T1000 (cell line): Measurements from ENCODE around the gene C1QL4.

Experiments
- DNase-seq: peaks from one replicate; lab custom pipeline; 2025; ENCODE audit warnings: mixed read lengths; lab: John Stamatoyannopoulos, UW

The C1QL4 gene

DNA sequence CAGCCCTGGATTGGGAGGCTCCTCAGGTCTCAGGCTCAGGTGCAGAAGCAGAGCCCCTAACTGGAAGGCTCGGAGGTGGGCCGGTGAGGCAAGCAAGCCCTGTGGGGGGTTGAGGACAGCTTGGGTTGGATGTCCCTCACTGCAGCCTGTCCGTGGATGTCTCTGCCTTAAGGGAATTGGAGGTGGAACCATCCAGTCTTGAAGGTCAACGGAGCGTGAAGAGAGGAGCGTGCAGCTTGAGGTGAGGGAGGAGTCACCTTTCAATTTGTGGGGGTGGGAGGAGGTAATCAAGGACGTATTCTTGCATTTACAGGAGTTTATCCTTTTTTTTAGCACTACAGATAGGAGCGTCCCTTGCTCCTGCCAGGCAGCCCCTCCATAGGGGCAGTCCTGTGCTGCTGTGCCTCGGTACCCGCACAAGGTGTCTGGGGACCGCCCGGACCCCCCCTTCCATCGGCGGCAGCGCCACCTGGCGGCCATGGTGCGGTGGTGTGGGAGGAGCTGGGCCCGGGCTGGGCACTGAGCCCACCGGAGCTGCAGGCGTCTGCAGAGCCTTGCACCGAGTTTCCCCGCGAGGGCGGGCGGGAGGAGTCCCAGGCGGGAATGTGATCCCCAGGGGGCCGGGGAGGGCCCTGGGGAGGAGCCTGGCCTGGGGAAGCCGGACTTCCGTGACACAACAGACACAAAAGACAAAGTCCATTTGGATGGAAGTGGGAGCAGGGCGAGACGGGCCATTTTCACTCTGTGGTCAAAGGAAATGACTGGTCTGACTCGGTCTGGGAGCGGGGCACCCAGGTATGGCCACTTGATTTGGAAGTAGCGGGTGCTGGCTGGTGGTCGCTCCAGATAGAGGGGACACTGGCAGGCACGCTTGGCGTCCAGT lies 10.6 kb upstream of the C1QL4 start:
- DNase-seq: peak; percentile 71

DNA sequence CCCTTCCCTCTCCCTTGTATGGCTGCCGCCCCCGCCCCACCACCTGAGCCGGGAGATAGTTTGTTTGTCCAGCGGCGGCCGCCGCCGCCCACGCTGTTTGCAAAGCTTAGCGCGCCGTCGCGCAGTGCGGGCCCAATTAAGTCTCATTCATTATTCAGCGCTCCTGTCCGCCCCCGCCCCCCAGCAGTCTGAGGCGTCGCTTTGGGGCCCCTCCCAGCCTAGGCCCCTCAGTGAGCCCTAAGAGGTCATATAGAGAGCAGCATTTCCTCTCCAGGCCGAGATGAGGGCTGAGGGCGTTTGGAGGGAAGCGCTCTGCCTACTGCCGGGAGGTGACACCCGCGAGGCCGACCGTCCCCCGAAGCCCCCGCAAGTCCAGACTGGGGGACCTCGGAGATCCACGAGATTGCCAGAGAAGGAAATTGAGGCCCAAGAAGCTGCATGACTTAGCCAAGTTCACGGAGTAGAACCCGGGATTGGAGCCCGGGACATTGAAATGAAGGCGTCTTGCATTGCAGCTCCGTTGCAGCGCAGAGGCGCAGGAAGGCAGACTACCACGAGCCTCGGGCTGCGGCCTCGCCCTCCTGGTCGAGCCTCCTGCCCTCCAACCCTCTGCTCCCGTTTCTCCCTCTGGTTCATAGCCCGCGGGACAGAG lies 9.8 kb upstream of the C1QL4 start, which contains the start of gene DNAJC22:
Gene DNAJC22, plus strand, starts transcription at position 230 of the 652 bp plus-strand sequence. CDS start 1,985 bp downstream, outside the sequence.
- no peak for DNase-seq

DNA sequence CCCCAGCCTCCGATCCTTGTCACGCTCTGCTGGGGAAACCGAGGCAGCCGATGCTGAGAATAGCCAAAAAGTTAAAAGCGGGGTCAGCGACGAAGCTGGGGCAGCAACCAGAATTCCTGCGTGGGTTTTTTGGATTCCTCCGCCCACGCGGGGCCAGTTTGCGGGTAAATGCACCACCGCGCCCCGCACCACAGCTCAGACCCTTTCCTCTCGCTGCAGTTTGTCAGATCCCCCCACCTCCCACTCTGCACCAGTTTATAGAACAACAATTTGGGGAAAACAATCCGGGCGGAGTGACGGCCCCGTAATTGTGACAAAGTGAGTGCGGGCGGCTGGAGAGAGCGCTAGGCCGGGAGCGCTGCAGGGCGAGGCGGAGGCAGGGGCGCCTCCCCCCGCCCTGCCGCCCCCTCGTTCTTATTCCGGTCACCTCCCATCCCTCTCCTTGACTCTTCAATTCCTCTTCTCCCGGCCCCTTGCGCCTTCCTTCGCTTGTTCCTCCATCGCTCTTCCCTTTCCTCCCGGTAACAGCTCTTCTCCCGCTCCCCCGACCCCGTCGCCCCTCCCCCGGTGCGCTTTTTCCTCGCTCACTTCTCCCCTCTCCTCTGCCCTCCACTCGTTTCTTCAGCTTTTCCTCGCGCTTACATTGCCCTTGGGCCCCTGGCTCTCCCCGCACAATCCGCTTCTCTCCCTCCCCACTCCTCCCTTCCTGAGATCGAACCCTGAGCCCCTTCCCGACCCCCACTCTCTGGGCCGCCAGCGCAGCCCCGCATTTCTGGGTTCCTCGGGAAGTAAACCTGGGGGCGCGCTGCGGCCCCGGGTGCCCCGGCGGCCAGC lies 9.1 kb upstream of the C1QL4 start:
- DNase-seq: no peak

DNA sequence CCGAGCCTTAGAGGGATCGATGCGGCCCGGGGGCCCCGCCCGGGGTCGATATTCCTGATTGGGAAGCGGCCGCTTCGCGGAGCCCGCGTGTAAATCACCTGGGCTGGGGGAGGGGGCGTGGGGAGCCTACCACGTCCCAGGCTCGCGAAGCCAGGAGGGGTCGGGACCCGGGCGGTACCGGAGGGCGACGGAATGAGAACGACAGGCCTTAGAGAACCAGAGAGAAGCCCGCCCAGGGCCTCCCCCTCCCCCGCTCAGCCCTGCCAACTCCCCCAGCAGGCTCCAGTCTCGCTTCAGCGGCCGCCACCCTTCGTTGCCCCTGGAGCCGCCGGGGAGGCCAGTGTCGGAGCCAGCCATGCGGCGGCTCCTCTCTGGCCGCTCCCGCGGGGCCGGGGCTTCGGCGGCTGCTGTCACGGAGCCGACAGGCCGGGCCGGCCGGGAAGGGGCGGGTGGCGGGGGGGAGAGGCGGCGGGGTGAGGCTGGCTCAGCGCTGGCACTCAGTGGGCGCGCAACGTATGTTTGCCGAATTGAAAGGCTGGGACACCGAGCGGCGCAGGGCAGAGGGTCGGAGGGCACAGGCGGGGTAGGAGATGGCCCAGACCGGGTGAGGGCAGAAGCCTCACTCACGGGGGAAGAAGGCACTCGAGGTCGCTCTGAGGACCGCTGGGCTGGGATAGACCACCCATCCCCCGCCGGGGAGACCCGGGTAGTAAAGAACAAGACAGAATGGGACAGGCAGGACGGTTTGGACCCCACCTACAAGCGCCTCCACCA lies 8.2 kb upstream of the C1QL4 start:
- no peak for DNase-seq

DNA sequence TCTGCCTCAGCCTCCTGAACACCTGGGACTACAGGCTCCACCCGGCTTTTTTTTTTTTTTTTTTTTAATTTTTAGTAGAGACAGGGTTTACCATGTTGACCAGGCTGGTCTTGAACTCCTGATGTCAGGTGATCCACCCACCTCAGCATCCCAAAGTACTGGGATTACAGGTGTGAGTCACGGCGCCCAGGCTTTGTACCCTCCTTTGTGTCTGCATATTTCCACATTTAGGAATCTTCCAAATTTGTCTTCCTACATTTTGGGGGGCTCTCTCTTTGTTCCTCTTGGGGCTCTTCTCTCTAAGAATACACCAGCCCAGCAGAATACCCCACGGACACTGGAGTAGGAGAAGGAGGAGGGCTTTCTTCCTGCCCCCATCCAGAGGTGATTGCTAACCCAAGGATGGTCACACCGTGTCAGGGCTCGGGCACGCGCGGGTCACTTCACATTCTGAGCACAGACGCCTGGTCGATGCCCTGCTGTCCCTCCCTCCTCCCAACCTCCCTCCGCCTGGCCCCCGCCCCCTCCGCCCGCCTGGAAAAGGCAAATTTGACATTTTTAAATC lies 7.6 kb upstream of the C1QL4 start:
- DNase-seq: no peak

DNA sequence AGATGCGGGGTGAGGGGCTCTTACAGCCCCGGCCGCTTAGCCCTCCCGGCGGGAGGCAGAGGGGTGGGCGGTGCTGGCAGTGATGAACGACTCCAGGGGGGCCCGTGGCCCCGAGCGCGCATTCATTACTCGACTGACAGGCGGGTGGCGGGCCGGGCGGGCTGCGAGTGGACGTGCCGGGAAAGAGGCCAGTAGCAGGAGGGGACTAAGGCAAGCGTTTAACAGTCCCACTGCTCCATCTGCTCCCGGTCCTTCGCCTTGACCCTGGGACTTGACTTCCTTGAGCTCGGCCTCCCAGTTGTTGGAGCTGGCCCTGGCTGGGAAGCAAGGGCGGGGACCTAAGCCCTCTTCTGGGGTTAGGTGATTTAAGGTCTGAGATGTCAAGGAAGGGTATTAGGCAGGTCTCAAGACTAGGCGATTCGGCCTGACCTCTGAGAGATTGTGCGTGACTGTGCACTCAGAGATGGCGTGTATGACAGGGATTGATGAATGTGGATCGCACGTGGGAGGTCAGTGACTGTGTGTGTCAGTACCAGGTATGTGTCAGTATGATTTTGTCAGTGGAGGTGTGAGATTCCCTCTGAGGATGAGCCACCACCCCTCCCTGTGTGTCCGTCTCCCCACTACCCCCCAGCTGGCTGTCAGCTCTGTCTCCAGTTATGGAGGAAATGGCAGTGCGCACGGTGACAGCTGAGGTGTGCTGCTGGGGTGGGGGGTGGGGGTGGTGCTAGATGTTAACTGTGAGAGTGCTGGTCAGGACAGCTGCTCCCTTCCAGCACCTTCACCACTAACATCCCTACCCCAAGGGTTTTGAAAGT lies 6.1 kb upstream of the C1QL4 start:
- no peak for DNase-seq

DNA sequence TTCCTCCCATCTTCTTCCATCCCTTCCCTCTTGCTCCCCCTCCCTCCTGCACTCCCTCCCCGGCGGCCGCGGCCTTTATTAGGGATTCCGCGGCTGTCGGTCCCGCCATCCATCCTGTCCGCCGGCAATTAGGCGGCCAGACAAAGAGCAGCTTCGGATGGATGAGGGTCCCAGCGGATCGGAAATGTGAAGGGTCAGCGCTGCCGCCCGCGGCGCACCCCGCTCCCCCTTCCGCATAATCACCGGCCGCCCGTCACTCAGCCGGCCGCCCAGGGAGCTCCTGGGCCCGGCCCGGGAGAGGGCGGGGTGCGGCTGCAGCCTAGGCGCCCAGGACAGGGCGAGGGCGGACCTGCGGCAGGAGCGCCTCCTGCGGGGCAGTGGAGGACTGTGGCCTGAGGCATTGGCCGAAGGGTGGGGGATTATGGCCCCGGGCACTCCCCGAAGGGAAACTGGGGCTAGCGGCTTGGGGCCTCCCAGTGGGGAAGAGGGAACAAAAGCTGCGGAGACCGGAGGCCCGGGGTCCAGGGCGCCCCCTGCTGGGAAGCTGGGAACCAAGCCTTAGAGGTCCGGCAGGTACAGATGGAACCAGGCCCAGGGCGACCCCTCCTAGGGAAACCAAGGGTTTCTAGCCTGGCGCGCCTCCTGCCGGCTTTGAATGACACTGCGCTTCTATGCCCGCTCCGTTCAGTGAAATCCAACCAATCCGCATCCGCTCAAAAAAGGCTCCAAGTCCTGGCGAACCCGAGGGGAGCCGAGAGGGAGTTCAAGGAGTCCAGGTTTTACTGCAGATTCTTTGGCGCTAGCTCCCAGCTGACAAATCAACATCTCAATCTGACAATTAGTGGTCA lies 5.3 kb upstream of the C1QL4 start:
- DNase-seq: no peak

DNA sequence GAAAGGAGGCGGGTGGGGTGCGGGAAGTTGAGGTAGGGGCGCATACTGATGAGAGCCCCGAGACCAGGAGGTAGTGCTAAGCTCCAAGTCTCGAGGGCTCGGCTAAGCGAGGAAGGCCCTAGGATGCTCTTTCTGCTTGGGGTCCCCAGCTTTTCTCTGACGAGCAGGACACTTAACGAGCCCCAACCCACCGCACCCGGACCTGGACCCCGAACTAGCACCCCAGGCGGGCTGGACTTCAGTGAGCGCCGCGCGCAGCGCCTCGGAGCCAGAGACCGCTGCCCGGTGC lies 4.7 kb upstream of the C1QL4 start:
- DNase-seq: no peak

DNA sequence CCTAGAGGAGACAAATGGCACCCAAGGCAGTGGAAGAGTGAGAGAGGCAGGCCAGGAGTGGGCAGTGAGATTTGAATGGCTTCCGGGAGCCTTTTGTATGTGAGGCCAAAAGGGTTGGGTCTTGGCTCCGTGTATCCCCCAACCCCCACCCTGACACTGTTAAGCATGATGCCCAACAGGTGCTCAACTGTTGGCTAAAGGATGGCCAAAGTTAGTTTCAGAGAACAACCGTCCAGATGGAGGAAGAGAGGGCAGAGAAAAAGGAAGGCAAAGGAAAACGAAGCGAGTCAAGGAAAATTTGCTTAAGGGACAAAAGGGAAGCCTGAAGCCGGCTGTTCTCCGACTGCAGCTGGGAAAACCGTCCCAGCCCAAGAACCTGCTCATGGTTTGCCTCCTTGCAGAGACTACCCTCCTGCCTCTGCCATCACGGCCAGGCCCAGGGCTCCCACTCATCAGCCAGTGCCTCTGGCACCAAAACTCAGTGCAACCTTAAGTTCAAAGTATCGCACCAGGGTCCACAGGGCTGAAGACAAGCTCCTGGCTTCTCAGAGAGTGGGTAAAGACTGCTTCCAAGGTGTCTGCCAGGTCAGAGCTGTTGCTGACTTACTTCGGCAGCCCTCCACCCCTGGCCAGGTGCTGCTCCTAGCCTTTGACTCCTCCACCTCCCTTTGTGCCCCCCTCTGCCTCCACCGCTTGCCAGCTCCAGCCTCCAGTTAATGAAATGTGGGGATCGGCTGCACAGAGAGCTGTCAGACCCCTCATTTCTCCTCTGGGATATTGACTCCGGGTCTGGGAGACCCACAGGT lies 4.2 kb upstream of the C1QL4 start:
- no peak for DNase-seq

DNA sequence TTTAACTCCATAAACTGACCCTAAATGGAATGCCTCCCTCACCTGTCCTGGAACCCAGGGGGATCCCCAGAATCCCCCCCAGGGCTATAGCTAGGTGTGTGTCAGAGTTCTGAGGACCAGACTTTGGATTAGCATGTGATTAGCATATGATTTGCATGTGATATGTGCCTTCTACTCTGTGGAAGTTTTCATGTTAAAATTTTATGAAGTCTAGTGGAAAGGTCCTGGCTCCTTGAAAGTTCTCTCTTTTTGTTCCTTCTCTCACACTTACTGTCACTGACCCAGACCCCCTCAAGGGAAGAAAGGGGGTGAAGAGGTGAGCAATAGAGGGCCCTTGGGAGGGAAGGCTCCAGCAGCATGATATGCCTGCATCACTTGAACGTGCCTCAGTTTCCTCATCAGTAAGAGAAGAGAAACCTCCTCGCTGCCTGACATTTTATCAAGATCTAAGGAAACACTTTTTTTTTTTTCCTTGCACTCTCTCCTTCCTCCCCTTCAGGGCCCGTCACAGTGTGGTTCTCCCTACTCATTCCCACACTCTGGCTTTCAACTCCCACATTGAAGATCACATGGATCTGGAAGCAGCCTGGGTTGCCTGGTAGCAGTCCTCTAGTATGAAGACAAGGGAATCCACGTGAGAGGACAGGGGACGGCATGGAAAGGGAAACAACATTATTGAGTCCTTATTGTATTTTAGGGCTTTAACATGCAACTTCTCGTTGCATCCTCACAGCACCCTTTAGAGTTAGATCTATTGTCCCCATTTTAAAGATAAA lies 3.3 kb upstream of the C1QL4 start:
- DNase-seq: no peak

DNA sequence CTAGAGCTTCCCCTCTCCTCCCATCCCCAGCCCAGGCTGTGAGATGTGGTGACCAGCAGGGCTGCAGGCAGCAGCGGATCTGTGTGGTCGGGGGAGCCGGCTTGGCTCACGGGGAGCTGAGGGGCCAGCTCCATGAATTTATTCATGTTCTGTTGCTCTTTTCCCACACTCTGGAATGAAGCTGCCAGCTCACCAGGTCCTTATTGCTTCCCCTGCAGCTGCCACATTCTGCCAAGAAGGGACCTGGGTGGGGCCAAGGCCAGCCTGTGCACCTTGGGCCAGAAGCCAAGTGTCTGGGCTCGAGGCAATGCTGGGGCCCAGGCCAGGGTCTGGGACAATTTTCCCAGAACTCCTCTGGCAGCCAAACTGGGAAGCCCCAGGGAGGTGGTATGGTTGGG lies 2.5 kb upstream of the C1QL4 start:
- DNase-seq: no peak

DNA sequence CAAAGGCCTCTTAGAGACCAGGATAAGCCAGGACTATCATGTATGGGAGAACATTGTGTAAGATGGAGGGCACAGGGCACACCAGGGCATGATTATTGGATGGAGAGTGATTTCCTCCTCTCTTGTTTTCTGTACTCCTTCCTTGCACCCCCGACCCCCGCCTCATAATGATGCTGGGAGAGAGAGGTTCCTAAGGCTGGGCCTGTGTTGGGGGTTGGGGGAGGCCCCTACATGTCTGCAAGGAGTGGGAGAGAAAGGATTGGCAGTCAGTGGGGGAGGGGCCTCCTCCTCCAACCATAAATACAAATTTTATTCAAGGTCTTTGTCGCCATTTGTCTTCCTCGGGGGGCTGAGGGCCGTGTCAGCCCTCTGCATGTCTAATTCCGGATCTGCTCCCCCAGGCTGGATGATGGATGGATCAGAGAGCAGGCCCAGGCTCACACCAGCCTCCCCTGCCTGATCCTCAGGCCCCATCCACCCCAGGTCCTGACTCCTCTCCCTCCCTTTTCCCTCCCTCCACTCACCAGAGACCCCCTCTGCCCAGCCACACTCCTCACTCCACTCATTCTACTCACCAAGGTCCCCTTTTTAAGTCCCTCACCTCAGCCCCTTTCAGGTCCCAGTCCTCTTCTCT lies 2.0 kb upstream of the C1QL4 start:
- no peak for DNase-seq

DNA sequence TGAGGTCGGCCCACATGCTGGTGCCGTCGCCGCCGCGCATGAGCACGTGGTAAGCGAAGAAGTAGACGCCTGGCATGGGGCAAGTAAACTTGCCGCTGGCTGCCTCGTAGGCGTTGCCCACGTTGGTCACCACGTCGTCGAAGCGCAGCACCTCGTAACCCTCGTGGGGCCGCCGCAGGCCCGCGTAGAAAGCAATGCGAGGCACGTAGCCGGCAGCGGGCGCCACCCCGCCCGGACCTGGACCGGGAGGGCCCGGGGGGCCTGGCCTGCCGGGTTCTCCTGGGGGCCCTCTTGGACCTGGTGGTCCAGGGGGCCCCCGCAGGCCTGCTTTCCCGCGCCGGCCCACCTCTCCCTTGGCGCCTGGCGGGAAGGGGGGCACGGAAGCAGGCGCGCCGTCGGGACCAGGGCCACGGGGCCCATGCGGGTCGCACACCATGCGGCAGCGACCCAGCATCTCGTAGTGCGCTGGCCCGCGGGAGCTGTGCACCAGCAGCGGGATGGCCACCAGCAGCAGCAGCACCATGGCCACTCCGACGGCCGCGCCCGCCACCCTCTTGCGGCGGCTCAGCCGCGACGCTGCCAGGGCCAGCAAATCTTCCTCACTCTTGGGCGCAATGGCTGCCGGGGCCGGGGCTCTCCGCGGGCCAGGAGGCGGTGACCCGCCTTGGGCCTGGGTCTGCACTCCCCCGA lies 888 bp downstream of the C1QL4 start:
- no peak for DNase-seq

DNA sequence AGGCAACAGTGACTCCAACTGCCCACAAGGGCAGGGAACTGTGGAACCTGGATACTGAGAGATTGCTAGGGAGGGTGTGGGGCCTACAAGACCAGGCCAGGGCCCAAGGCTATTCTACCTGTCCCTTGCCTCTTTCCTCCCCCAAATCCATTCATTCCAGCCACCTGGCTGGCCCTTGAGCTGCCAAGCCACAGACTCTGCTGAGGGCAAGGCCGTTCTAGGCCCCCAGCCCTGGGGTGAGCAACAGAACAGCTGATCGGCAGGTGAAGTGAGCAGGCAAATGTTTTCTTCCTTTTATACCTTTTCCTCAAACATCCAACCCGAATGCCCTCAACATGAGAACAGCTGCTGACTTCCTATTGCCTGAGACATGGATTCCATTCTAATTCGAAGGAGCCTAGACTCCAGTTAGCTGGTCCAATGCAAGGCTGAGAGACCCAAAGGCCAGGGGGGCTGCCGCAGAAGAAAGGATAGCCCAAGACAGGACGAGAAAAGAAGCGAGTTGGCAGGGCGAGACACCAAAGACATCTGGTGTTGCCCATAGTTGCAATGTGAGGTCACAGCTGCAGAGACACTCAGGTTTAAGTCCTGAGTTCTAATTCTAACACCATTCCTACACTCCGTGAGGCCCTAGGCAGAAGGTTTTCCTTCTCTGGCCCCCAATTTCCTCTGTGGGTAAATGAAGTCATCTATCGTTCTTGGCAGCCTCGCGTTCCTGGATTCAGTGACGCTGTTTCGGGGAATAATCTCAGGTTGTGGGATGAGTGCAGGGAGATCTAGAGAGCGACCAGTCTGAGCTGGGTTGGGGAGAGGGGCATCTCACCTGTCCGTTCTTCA lies 1.7 kb downstream of the C1QL4 start:
- no peak for DNase-seq

DNA sequence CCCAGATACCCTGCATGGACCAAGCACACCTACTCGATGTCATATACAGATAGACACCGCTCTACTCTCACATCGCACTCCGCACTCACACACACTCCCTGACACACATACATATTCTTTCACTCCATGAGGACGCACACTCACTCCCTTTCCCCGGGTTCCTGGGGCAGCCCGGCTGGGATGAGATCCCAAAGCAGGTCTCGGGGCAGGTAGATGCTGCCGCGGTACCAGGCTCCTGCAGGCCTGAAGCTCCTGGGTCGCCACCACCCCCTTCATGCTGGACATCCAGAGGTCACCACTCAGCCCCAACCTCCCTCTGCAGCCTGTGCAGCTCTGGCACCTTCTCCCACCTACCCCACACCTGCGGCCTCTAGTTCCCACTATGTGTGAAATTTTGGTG lies 2.3 kb downstream of the C1QL4 start:
- DNase-seq: no peak

DNA sequence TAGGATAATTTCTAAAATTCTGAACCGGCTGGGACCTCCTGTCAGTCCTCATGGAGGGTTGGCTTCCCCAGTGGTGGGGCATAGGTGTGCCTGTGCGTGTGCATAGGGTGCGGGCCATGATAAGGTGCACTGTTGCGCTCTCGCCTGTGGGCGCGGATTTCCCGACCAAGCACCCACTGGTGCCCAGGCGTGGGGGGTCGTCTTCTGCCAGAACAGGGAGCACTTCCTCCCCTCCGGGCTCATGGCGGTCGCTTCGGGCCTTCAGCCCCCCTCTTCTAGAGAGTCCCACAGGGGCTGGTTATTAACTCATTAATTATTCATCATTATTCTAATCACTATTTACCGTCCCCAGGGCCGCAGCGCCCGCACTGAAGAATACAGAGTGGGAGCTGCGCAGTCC lies 2.8 kb downstream of the C1QL4 start:
- DNase-seq: no peak
